Cardiac muscle cell (in vitro differentiated cells and primary cell): ENCODE data around the gene C7orf33. TPM values are rescaled to one million over a fixed set of nuclear protein-coding genes. Genes with fewer than 3 reads are reported as not detected.

Experiments used
- DNase-seq, 2 donors: peaks; one replicate each; pipeline versions ENCODE4 v3.0.0 to v3.0.0-alpha.2; 2010 to 2017; ENCODE audit warnings: low read depth in 1 of 2, low spot score in 1 of 2
- H3K27ac ChIP-seq: fragments of 200-600 bp; sonication (generic); 2 replicates; pipeline ENCODE4 v1.5.1; 2016
- H3K27me3 ChIP-seq: fragments of 200-600 bp; sonication (generic); 2 replicates; pipeline ENCODE4 v1.6.0; 2016; ENCODE audit warnings: control low read depth
- H3K36me3 ChIP-seq: fragments of 200-600 bp; sonication (generic); 2 replicates; pipeline ENCODE4 v1.5.1; 2016; ENCODE audit warnings: control low read depth
- H3K4me1 ChIP-seq: fragments of 200-600 bp; sonication (generic); 2 replicates; pipeline ENCODE4 v1.8.1; 2017; ENCODE audit warnings: low read depth, mild to moderate bottlenecking, mixed run types
- H3K4me3 ChIP-seq: fragments of 200-600 bp; sonication (generic); 2 replicates; pipeline ENCODE4 v1.5.1; 2016; ENCODE audit warnings: mild to moderate bottlenecking
- H3K9me3 ChIP-seq: fragments of 200-600 bp; sonication (generic); 2 replicates; pipeline ENCODE4 v1.5.1; 2017; ENCODE audit warnings: low read depth, mild to moderate bottlenecking, control low read depth
- polyA plus RNA-seq: library from polyadenylated mRNA; unstranded; fragments of >200 nt; fragmentation: Nextera tagmentation; extraction: Ambion mirVana; gene quantifications from 2 replicates; pipeline ENCODE4 v1.2.1, GENCODE V29; 2016
- total RNA-seq: library from RNA; depleted of rRNA; stranded (reverse); fragments of >200 nt; gene quantifications from 2 replicates; pipeline ENCODE4 v1.2.3, GENCODE V29; 2016
- TF ChIP-seq, protein P1 (sequence below): IDR thresholded peaks from 2 replicates; pipeline ENCODE4 v1.5.1; 2012; ENCODE audit warnings: low read depth, mild to moderate bottlenecking, low read length

Gene C7orf33
- total and polyA plus RNA-seq, 2 experiments from 2014 or later: not detected

- no peaks in the 10 kb centered on the region for H3K9me3 ChIP-seq
- peaks cover 8% of the 10 kb centered on the region for H3K4me1 ChIP-seq
- no peaks in the 10 kb centered on the region for H3K27me3 ChIP-seq
- no peak overlapping the region for H3K27ac ChIP-seq
- no peaks in the 10 kb centered on the region for H3K36me3 ChIP-seq
- DNase-seq: peak; percentile 25 to 37
- TF ChIP-seq, protein P1, sequence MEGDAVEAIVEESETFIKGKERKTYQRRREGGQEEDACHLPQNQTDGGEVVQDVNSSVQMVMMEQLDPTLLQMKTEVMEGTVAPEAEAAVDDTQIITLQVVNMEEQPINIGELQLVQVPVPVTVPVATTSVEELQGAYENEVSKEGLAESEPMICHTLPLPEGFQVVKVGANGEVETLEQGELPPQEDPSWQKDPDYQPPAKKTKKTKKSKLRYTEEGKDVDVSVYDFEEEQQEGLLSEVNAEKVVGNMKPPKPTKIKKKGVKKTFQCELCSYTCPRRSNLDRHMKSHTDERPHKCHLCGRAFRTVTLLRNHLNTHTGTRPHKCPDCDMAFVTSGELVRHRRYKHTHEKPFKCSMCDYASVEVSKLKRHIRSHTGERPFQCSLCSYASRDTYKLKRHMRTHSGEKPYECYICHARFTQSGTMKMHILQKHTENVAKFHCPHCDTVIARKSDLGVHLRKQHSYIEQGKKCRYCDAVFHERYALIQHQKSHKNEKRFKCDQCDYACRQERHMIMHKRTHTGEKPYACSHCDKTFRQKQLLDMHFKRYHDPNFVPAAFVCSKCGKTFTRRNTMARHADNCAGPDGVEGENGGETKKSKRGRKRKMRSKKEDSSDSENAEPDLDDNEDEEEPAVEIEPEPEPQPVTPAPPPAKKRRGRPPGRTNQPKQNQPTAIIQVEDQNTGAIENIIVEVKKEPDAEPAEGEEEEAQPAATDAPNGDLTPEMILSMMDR: no peak
- H3K4me3 ChIP-seq: no peak overlapping the region
Observed at GRCh38 chr7:148609045-148609725, 18.6 kb downstream of the C7orf33 start.

DNA sequence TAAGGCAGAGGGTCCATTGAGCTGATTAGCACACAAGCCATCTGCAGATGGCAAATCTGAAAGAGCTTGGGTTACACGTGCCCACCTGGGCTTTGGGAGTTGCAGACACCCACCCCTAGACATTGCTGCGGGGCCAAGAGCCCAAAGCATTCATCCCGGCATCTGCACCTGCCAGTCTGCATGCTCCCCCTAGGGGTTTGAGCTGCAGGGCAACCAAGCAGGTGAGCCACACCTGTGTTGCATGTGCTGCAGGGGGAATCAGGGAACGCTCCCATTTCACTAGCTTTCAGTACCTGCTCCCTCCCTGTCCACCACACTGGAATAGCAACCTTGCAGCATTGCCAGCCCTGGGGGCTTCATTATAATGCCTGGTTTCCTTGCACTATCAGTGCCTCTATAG, 21.1 kb downstream of the C7orf33 start:
- Histone ChIP-seq H3K4me3 (no peak overlapping the region), H3K9me3 (no peaks in the 10 kb centered on the region), H3K36me3 (no peaks in the 10 kb centered on the region), H3K27ac (no peak overlapping the region), H3K27me3 (no peaks in the 10 kb centered on the region), H3K4me1 (peaks cover 8% of the 10 kb centered on the region)
- DNase-seq: no peak
- TF ChIP-seq, protein P1: no peak

DNA sequence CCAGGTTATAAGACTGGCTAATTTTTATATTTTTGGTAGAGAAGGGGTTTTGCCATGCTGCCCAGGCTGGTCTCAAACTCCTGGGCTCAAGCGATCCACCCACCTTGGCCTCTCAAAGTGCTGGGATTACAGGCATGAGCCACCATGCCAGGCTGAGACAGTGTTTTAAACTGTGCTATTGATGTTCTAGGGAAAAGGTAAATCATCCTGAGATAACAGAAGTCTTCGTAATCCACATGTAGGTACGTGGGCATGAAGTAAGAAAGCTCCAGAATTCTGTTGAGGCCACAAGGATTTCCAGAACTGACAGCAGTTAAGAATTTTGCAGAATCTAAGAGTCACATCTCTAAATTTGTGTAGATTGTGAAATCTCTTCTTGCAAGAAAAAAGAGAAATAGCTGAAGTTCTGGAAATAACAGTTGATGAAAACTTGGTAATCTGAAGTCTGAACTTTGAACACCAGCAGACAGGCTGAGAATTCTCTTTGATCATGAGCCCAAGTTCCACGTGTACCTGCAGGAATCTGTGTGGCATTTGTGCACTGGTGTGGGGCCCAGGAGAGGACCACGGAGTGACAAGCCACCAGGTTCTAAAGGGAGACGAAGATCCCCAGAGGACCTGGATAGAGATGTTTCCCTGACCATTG, 24.6 kb downstream of the C7orf33 start:
- DNase-seq: no peak
- H3K4me3 ChIP-seq: no peak overlapping the region
- no peaks in the 10 kb centered on the region for H3K4me1 ChIP-seq
- H3K27me3 ChIP-seq: no peaks in the 10 kb centered on the region
- no peaks in the 10 kb centered on the region for H3K9me3 ChIP-seq
- H3K36me3 ChIP-seq: no peaks in the 10 kb centered on the region
- TF ChIP-seq, protein P1: no peak
- H3K27ac ChIP-seq: no peak overlapping the region

DNA sequence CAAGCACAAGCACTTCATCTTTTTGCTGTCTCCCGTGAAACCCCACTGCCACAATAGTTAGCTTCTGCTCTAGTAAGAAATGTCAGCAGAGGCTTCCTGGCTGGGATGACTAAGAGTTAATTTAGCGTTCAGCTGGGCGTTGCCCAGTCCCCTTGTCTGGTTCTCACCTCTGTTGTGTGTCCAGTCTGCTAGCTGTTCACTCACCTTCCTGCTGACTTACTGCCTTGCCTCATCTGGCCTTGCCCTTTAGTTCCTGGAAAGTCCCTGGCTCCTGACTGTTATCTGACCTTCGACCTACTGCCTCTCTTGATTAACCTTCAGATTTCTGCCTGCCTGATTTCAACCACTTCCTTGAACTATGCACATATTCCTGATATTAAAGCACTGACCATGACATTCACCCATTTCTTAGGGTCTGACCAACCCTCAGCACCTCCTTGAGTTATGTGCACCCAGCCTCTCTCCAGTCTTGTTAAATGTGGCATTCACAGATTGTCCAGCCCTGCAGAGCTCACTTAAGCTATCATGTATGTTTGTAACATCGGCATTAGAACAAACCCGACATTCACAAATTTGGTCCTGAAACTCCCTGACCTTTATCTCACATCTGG, 30.3 kb downstream of the C7orf33 start:
- no peaks in the 10 kb centered on the region for H3K27me3 ChIP-seq
- peaks cover 7% of the 10 kb centered on the region for H3K4me1 ChIP-seq
- H3K36me3 ChIP-seq: no peaks in the 10 kb centered on the region
- TF ChIP-seq, protein P1: no peak
- no peak overlapping the region for H3K27ac ChIP-seq
- H3K9me3 ChIP-seq: no peaks in the 10 kb centered on the region
- H3K4me3 ChIP-seq: no peak overlapping the region
- no peak for DNase-seq

DNA sequence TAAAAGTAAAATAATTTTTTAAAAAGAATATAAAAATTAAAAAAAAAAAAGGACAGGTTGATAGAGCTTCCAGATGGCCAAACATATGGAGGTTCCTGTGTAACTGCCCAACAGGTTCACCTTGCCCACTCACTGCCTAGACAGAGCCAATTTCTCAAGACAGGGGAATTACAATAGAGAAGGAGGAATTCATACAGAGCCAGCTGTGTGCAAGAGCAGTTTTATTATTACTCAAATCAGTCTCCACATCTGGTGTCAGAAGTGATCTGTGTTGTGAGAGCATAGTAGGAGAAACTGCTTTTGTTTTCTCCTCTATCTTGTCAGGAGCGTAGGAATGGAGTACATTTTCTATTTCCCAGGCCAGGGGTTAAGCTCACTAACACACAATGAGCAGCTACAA, 31.0 kb downstream of the C7orf33 start:
- Histone ChIP-seq H3K9me3 (no peaks in the 10 kb centered on the region), H3K4me3 (no peak overlapping the region), H3K36me3 (no peaks in the 10 kb centered on the region), H3K27ac (no peak overlapping the region), H3K27me3 (no peaks in the 10 kb centered on the region), H3K4me1 (peaks cover 7% of the 10 kb centered on the region)
- no peak for DNase-seq
- TF ChIP-seq, protein P1: no peak
